ENCODE results near the gene DSCAM. TPM values are rescaled to one million over a fixed set of nuclear protein-coding genes. Genes with fewer than 3 reads are reported as not detected.

DSCAM gene
- total RNA-seq, 1 donor from 2014 or later = 0.21 TPM

DNA sequence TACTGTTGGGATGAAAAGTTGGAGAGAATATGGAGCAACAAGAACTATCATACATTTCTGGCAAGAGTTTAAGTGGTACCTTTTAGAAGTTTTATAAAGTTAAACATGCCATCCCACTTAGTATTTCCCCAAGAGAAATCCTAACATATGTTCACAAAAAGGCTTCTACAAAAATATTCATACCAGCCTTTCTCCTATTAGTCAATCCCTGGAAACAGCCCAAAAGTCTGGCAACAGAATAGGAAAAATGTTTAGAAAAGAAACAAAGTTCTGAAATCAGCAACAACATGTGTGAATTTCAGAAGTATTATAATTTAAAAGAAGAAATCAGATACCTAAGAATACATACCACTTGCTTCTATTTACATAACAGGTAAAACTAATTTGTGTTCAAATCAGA is 271.0 kb downstream of the DSCAM start:
- TF ChIP-seq, protein P1, sequence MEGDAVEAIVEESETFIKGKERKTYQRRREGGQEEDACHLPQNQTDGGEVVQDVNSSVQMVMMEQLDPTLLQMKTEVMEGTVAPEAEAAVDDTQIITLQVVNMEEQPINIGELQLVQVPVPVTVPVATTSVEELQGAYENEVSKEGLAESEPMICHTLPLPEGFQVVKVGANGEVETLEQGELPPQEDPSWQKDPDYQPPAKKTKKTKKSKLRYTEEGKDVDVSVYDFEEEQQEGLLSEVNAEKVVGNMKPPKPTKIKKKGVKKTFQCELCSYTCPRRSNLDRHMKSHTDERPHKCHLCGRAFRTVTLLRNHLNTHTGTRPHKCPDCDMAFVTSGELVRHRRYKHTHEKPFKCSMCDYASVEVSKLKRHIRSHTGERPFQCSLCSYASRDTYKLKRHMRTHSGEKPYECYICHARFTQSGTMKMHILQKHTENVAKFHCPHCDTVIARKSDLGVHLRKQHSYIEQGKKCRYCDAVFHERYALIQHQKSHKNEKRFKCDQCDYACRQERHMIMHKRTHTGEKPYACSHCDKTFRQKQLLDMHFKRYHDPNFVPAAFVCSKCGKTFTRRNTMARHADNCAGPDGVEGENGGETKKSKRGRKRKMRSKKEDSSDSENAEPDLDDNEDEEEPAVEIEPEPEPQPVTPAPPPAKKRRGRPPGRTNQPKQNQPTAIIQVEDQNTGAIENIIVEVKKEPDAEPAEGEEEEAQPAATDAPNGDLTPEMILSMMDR (IDR thresholded peaks at IDR 0.05; ENCODE audit: unreplicated experiment) = no peak
- Mint-ChIP-seq H3K27me3 (ENCODE audit: unreplicated experiment) (peaks cover 2% of the 10 kb centered on the region), H3K4me1 (ENCODE audit: unreplicated experiment) (no peaks in the 10 kb centered on the region), H3K27ac (ENCODE audit: unreplicated experiment) (no peak overlapping the region), H3K4me3 (ENCODE audit: unreplicated experiment) (no peak overlapping the region), H3K9me3 (ENCODE audit: unreplicated experiment) (peaks cover 31% of the 10 kb centered on the region), H3K36me3 (ENCODE audit: low read depth, unreplicated experiment) (peaks cover 3% of the 10 kb centered on the region)
- no peak for DNase-seq (ENCODE audit: low spot score)

DNA sequence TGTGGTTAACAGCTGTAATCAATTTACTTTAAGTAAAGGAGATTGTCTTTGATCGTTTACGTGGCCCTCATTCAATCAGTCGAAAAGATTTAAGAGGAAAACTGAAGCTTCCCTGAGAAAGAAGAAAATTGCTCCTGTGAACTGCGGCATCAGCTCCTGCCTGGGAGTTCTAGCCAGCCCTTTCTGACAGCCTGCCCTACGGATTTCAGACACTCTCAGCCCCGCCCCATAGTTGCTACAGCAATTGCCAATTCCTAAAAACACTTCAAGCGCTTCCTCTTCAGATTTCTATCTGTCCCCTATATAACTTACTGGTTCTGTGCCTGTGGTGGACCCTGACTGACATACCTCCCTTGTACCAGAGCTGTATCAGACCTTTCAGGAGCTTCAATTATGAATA is 277.6 kb downstream of the DSCAM start:
- no peak overlapping the region for H3K4me3 Mint-ChIP-seq (ENCODE audit: unreplicated experiment)
- peaks cover 40% of the 10 kb centered on the region for H3K9me3 Mint-ChIP-seq (ENCODE audit: unreplicated experiment)
- peaks cover 3% of the 10 kb centered on the region for H3K27me3 Mint-ChIP-seq (ENCODE audit: unreplicated experiment)
- H3K36me3 Mint-ChIP-seq (ENCODE audit: low read depth, unreplicated experiment) = peaks cover 5% of the 10 kb centered on the region
- no peaks in the 10 kb centered on the region for H3K4me1 Mint-ChIP-seq (ENCODE audit: unreplicated experiment)
- no peak for DNase-seq (ENCODE audit: low spot score)
- TF ChIP-seq, protein P1 (IDR thresholded peaks at IDR 0.05; ENCODE audit: unreplicated experiment) = no peak
- no peak overlapping the region for H3K27ac Mint-ChIP-seq (ENCODE audit: unreplicated experiment)

DNA sequence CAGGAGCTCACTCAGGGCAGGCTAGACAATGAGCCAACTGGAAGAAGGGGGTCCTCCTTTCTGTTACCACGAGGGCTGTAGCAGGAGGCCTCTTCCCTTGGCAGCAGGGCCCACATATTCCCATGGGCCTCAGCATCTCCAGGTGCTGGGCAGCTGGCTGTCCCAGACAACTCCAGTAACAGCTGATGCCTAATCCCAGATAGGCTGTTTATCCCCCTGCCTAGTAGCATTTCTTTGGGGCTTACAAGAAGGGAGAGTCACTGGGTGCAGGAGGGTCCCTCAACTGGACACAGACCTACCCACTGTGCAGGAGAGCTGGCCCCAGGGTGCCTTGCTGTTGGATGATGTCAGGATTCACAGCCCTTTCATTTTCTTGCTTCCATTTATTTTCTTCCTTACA is 278.2 kb downstream of the DSCAM start:
- H3K9me3 Mint-ChIP-seq (ENCODE audit: unreplicated experiment) = peaks cover 40% of the 10 kb centered on the region
- no peaks in the 10 kb centered on the region for H3K4me1 Mint-ChIP-seq (ENCODE audit: unreplicated experiment)
- TF ChIP-seq, protein P1 (IDR thresholded peaks at IDR 0.05; ENCODE audit: unreplicated experiment) = no peak
- peaks cover 5% of the 10 kb centered on the region for H3K36me3 Mint-ChIP-seq (ENCODE audit: low read depth, unreplicated experiment)
- peaks cover 3% of the 10 kb centered on the region for H3K27me3 Mint-ChIP-seq (ENCODE audit: unreplicated experiment)
- no peak for DNase-seq (ENCODE audit: low spot score)
- no peak overlapping the region for H3K27ac Mint-ChIP-seq (ENCODE audit: unreplicated experiment)
- H3K4me3 Mint-ChIP-seq (ENCODE audit: unreplicated experiment) = no peak overlapping the region

DNA sequence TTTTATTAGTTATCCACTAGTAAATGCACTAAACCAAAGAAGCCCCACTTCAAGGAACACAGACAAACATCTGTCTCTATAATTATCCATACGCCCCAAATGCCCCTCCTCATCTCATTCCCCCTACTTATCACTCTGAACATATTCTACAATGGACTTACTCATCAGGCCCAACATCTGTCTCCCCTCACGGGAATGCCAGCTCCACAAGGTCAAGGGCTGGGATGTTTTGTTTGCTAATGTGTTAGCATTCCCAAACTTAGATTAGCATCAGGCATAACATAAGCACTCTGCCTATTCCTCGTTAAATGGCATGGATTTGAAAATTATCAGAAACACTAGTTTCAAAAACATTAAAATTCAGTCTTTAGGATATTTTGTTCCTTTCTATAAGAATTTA is 279.5 kb downstream of the DSCAM start:
- H3K27ac Mint-ChIP-seq (ENCODE audit: unreplicated experiment) = no peak overlapping the region
- H3K36me3 Mint-ChIP-seq (ENCODE audit: low read depth, unreplicated experiment) = peaks cover 5% of the 10 kb centered on the region
- DNase-seq (ENCODE audit: low spot score) = no peak
- H3K27me3 Mint-ChIP-seq (ENCODE audit: unreplicated experiment) = peaks cover 3% of the 10 kb centered on the region
- H3K4me3 Mint-ChIP-seq (ENCODE audit: unreplicated experiment) = no peak overlapping the region
- peaks cover 42% of the 10 kb centered on the region for H3K9me3 Mint-ChIP-seq (ENCODE audit: unreplicated experiment)
- H3K4me1 Mint-ChIP-seq (ENCODE audit: unreplicated experiment) = no peaks in the 10 kb centered on the region
- TF ChIP-seq, protein P1 (IDR thresholded peaks at IDR 0.05; ENCODE audit: unreplicated experiment) = no peak

DNA sequence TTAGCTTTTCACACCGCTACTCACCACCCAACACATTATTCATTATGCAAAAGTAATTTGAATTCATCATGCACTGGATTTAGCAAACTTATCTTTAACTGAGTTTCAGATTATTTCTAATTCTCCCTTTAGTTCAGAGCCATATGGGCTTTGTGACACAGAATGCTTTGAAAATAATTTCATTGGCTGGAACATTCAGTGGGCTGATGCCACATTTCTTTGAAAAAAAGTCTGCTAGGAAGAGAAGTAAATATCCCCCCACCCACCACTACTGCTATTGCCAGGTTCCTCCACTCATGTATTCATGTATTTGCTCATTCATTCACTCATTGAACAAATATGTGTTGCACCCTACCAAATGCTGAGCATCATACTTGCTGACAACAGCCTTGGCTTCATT is 280.5 kb downstream of the DSCAM start:
- H3K9me3 Mint-ChIP-seq (ENCODE audit: unreplicated experiment) = peaks cover 53% of the 10 kb centered on the region
- no peak overlapping the region for H3K4me3 Mint-ChIP-seq (ENCODE audit: unreplicated experiment)
- peaks cover 5% of the 10 kb centered on the region for H3K36me3 Mint-ChIP-seq (ENCODE audit: low read depth, unreplicated experiment)
- H3K4me1 Mint-ChIP-seq (ENCODE audit: unreplicated experiment) = no peaks in the 10 kb centered on the region
- TF ChIP-seq, protein P1 (IDR thresholded peaks at IDR 0.05; ENCODE audit: unreplicated experiment) = no peak
- no peak for DNase-seq (ENCODE audit: low spot score)
- peaks cover 3% of the 10 kb centered on the region for H3K27me3 Mint-ChIP-seq (ENCODE audit: unreplicated experiment)
- H3K27ac Mint-ChIP-seq (ENCODE audit: unreplicated experiment) = peak overlapping the region; percentile 6

Data from endothelial cell (in vitro differentiated cells).